SK-N-MC (cell line): ENCODE data around the gene IL7R.

Experiments used
- EZH2 ChIP-seq: fragments of 200-600 bp; sonication (generic); IDR thresholded peaks from one replicate; pipeline ENCODE4 v1.6.1; 2017; ENCODE audit warnings: antibody characterized with exemption
- POLR2AphosphoS5 ChIP-seq: IDR thresholded peaks from 2 replicates; pipeline ENCODE4 v1.6.1; 2012; ENCODE audit warnings: mild to moderate bottlenecking, low read depth, low read length, borderline replicate concordance

- no peak for TF ChIP-seq EZH2
- no peak for TF ChIP-seq POLR2AphosphoS5
Measured at GRCh38 chr5:35908814-35909213, 52.1 kb downstream of the IL7R start.
